Renal pelvis (tissue), 12 donors: Measurements from ENCODE around the gene PORCN. TPM values are rescaled to one million over a fixed set of nuclear protein-coding genes. Genes with fewer than 3 reads are reported as not detected.

Source experiments
- DNase-seq: peaks from one replicate; pipeline ENCODE4 v3.0.0-alpha.2; 2013
- long read RNA-seq, 16 experiments: transcript quantifications; one replicate each; lab custom pipeline, GENCODE V29; 2026
- polyA plus RNA-seq, 3 donors: library from polyadenylated mRNA; unstranded; fragments of 120-200 nt; gene quantifications; one replicate each; pipeline ENCODE4 v1.2.1, GENCODE V29; 2013; ENCODE audit not compliant: insufficient read length in 3 of 3

Gene PORCN
- 10 to 100 TPM in 1 of 3 donors, 1 to 10 TPM in 2; 7.5 to 10.7 (median 9.8) TPM for polyA plus RNA-seq
- long read RNA-seq, donor 1, result 0 reads
- long read RNA-seq, donor 2, result 0 reads
- long read RNA-seq, donor 3, partial matches to known transcripts, result 9 of 10 reads
- long read RNA-seq, donor 3, other reads (novel, unspliced or antisense), result 0 of 10 reads
- long read RNA-seq, donor 4, partial matches to known transcripts, result 0 of 1 reads
- long read RNA-seq, donor 4, other reads (novel, unspliced or antisense), result 0 of 1 reads
- long read RNA-seq, donor 5, result 0 reads
- long read RNA-seq, donor 6, result 0 reads
- long read RNA-seq, donor 7, partial matches to known transcripts, result 0 of 1 reads
- long read RNA-seq, donor 7, other reads (novel, unspliced or antisense), result 0 of 1 reads
- long read RNA-seq, donor 8, partial matches to known transcripts, result 0 of 1 reads
- long read RNA-seq, donor 8, other reads (novel, unspliced or antisense), result 0 of 1 reads
- long read RNA-seq, donor 9, partial matches to known transcripts, result 6 of 6 reads
- long read RNA-seq, donor 9, other reads (novel, unspliced or antisense), result 0 of 6 reads
- long read RNA-seq, donor 10, partial matches to known transcripts, result 0 of 1 reads
- long read RNA-seq, donor 10, other reads (novel, unspliced or antisense), result 0 of 1 reads
- long read RNA-seq, donor 11, partial matches to known transcripts, result 0 of 2 reads
- long read RNA-seq, donor 11, other reads (novel, unspliced or antisense), result 0 of 2 reads
- long read RNA-seq, donor 12, partial matches to known transcripts, result 0 of 3 reads
- long read RNA-seq, donor 12, other reads (novel, unspliced or antisense), result 0 of 3 reads
- long read RNA-seq, donor 13, partial matches to known transcripts, result 0 of 1 reads
- long read RNA-seq, donor 13, other reads (novel, unspliced or antisense), result 0 of 1 reads
- long read RNA-seq, donor 14, partial matches to known transcripts, result 0 of 1 reads
- long read RNA-seq, donor 14, other reads (novel, unspliced or antisense), result 0 of 1 reads
- long read RNA-seq, donor 15, partial matches to known transcripts, result 0 of 2 reads
- long read RNA-seq, donor 15, other reads (novel, unspliced or antisense), result 0 of 2 reads
- long read RNA-seq, donor 16, partial matches to known transcripts, result 6 of 7 reads
- long read RNA-seq, donor 16, other reads (novel, unspliced or antisense), result 0 of 7 reads

- DNase-seq, result peak; percentile 57
These were observed at the start of gene PORCN for GRCh38 chrX:48508400-48509244. TSS of gene PORCN (plus strand) at chrX:48508992. CDS start at chrX:48509821, 829 bp downstream.

DNA sequence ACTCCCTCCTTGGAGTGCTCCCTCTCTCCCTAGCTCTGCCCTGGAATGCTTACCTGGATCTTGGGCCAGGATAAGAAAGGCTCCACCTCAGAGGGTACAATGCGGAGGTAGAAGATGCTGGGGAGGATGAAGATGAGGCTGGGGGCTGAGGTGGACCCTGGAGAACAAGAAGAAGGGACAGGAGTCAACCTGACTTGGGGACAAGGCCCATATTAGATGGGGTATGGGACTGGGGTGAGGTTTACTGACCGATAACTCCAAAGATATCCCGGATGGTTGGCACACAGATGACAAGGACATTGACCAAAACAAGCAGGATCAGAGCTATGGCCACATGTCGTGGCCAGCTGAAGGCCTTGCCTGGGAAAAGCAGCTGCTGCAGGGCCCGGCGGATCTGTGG is 49.3 kb upstream of the PORCN start:
- DNase-seq, result no peak

- DNase-seq, result no peak
These were observed 48.8 kb upstream of the PORCN start for GRCh38 chrX:48460031-48460430.

DNA sequence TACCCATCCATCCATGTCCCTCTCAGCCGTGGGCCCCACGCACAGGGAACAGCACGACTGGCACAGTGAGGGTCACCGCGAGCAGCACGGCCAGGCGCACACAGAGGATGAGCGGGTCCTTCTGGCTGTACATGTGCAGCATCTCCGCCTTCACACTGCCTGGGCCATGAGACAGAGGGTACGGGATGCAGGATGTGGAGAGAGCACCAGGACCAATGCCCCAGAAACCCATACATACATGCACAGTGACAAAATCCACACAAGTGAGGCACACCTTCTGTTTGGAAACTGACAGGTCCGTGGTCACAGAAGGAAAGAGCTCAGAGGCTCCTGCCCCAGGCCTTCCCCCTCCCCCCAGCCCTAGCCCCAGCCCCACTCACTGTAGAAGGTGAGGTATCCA is 48.2 kb upstream of the PORCN start:
- no peak for DNase-seq

GRCh38 chrX:48461830-48462229 is 47.0 kb upstream of the PORCN start:
- no peak for DNase-seq

GRCh38 chrX:48465336-48465933 is 43.4 kb upstream of the PORCN start:
- DNase-seq, result no peak

- no peak for DNase-seq
These were observed 42.1 kb upstream of the PORCN start for GRCh38 chrX:48466696-48467095.

DNA sequence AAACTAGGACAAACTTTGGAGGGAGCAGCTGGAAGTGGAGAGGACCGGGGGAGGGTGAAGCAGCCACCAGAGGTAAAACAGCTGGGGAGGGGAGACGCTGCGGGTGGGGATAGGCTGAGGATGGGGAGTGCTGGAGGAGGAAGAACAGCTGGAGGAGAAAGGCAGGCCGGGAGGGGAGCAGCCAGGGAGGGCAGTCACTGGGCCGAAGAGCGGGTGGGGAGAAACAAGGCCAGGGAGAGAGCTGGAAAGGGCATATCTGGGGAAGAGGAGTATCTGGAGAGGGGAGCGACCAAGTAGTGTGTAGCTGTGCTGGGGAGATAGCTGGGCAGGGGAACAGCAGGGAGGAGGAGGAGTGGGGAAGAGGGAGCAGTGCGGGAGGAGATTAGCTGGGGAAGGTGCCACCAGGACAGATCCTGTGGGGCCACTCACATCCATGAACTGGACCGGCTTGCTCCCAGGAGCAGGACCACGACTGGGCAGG is 41.5 kb upstream of the PORCN start:
- no peak for DNase-seq

DNA sequence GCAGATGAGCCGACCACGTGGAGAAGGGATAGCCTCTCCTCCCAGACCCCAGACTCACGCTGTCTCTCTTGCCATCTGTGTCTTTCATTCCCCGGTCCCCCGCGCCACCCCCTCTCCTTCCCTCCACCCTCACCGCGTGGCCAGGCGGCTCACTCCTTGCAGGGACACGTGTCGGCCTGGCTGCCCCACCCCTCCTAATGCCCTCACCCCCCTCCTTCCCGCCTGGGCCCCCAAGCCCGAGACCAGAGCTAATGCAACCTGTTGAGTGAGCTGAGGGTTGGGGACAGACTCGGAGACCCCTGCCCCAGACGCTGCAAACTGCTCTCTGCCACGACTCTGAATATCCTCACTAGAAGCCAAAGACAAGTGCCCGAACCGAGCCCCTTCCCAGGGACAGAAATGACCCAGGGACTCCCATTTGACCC is 40.5 kb upstream of the PORCN start:
- no peak for DNase-seq

- DNase-seq, result no peak
These were observed 39.8 kb upstream of the PORCN start for GRCh38 chrX:48468693-48469691.

DNA sequence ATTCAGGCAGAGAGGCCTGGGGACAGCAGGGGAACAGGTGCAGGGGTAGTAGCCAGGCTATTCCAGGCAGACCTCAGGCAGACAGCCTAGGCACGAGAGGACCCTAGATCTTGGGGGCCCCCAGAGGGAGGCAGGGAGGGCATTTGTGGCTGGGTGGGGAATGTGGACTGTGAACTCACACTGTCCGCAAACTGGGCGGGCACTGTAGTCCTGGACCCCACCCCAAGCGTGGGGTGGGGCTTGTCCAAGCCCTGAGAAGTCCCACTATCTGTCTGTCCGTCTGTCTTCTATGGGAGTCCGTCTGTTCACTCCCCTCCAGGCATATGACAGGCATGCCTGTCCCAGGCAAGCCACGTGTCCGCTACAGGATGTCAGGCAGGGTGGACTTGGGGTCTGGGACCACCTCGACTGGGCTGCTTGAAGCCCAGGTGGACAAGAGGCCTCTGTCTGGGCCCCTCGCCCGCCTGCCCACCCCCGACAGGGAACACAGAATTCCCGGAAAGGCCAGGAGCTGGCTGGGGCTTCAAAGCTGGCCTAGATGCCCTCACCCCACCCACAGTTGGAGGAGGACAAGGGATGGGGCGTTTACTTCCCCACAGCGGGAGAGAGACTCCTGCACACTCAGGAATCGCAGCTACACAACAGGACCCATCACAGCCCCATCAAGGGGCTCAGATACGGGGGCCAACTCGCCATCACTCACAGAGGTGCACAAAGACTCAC is 38.5 kb upstream of the PORCN start, which contains the start of gene SLC38A5:
Gene SLC38A5, minus strand, starts transcription at position 151 of the 723 bp plus-strand sequence. CDS start 2,336 bp downstream, outside the sequence.
- no peak for DNase-seq

DNA sequence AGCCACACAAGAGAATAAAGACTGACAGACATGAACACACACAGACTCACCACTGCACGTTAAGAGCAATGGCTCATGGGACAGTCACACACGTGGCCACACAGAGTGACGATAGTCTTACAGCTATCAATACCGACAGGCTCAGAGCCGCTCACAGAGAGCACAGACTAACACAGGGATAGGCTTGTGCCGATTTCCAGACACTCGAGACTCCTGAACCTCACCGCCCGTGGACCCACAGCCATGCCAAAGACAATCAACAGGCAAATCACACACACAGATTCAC is 38.0 kb upstream of the PORCN start:
- no peak for DNase-seq

GRCh38 chrX:48471504-48471903 is 37.3 kb upstream of the PORCN start:
- DNase-seq, result no peak

GRCh38 chrX:48472225-48472624 is 36.6 kb upstream of the PORCN start:
- no peak for DNase-seq

DNA sequence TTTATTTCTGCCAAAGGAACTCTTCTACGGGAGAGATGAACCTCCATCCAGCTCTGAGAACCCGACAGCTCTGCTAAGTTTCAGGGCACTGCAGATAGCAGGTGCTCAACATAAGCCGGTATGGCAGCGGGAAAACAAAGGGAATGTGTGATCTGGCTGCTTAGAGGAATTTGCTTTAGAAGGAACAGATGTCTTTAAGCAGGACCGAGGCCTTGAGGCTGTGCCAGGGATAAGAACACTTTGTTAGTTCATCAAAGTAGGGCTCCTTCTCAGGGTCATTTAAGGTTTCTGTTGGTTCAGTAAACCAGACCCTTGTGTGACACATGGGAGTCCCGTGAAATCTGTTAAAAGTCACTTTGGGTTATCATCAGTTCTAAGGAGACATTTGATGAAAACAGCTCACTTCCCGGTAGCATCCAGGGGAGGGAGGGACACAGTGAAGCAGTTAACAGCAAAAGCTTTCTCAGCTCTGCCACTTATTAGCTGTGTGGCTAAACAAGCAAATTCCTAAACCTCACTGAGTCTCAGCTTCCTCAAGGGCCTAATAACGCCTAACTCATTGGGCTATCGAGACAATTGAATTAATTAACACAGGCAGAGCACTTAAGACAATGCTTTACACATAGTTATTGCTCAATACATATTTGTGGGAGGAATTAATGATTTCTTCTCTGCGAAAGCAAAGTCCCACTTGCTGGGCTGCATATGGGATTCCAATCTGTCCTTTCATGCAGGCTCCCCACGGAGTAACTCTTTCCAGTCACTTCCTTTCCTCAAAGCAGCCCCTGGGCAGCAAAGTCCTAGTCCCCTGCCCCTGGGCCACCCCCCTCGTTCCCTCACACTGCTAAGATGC is 35.7 kb upstream of the PORCN start:
- DNase-seq, result no peak

DNA sequence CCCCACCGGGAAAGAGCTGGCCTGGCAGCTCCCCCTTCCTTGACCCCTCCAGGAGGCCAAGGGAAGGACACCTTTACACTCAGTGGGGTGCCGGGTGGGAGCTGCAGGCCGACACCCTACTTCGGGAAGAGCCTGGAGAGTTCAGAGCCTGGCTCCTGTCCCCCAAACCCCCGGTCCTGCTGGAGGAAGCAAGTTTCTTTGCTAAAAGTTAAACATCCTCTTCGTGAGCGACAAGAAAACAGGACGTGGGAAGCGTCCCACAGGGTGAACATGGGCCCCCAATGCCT is 35.1 kb upstream of the PORCN start:
- no peak for DNase-seq

GRCh38 chrX:48474127-48474526 is 34.7 kb upstream of the PORCN start:
- DNase-seq, result no peak

- no peak for DNase-seq
These were observed 34.2 kb upstream of the PORCN start for GRCh38 chrX:48474581-48474980.
